ENCODE measurements around the gene CES4A. TPM values are rescaled to one million over a fixed set of nuclear protein-coding genes. Genes with fewer than 3 reads are reported as not detected.

The CES4A gene
- total and polyA plus RNA-seq, 2 of the 13 experiments (the other 11 are each of a cell fraction or from before 2014, with no cell fraction given), result 0.09 to 0.17 TPM

DNA sequence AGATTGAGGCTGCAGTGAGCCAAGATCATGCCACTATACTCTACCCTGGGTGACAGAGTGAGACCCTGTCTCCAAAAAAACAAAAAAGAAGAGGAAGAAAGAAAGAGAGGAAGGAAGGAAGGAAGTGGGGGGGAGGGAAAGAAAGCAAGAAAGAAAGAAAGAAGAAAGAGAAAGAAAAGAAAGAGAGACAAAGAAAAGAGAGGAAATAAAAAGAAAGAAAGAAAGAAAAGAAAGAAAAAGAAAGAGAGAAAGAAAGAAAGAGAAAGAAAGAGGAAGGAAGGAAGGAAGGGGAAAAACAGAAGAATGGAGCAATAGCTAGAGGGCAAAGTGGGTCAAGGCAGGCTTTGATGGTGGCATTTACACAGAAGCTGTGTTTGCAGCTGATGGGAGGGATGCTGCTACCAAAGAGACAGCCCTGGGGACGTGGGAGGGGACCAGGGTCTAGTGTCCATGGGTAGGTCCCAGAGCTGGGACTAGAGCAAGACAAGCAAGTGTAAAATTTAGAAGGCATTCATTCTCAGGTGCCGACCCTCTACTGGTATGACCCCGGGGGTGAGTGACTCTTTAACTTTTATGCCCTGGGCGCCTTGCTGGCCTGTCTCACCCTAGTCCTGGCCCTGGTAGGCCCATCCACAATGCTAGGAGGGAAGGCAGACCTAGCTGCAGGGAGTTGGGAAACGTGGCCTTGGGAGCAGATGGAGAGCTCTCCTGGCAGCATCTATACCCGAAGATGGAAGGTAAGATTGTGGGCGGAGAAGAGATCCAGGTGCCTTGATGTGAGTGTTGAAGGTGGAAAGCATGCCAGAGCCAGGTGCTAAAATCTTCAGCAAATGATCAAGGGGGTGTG is 29.3 kb upstream of the CES4A start (continued):
- TF ChIP-seq, protein P1, sequence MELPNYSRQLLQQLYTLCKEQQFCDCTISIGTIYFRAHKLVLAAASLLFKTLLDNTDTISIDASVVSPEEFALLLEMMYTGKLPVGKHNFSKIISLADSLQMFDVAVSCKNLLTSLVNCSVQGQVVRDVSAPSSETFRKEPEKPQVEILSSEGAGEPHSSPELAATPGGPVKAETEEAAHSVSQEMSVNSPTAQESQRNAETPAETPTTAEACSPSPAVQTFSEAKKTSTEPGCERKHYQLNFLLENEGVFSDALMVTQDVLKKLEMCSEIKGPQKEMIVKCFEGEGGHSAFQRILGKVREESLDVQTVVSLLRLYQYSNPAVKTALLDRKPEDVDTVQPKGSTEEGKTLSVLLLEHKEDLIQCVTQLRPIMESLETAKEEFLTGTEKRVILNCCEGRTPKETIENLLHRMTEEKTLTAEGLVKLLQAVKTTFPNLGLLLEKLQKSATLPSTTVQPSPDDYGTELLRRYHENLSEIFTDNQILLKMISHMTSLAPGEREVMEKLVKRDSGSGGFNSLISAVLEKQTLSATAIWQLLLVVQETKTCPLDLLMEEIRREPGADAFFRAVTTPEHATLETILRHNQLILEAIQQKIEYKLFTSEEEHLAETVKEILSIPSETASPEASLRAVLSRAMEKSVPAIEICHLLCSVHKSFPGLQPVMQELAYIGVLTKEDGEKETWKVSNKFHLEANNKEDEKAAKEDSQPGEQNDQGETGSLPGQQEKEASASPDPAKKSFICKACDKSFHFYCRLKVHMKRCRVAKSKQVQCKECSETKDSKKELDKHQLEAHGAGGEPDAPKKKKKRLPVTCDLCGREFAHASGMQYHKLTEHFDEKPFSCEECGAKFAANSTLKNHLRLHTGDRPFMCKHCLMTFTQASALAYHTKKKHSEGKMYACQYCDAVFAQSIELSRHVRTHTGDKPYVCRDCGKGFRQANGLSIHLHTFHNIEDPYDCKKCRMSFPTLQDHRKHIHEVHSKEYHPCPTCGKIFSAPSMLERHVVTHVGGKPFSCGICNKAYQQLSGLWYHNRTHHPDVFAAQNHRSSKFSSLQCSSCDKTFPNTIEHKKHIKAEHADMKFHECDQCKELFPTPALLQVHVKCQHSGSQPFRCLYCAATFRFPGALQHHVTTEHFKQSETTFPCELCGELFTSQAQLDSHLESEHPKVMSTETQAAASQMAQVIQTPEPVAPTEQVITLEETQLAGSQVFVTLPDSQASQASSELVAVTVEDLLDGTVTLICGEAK (IDR thresholded peaks at IDR 0.05), result 0 out of 2 replicates have a peak, but pooled peaks have one; percentile 12
- TF ChIP-seq, protein P1 (CRISPR knock-in tag; IDR thresholded peaks at IDR 0.05), result no peak
- TF ChIP-seq PHF21A (CRISPR knock-in tag; IDR thresholded peaks at IDR 0.05), result no peak
- TF ChIP-seq ZNF607 (CRISPR knock-in tag; IDR thresholded peaks at IDR 0.05; ENCODE audit: borderline replicate concordance), result 0 out of 2 replicates have a peak, but pooled peaks have one; percentile 33
- TF ChIP-seq, protein P2, sequence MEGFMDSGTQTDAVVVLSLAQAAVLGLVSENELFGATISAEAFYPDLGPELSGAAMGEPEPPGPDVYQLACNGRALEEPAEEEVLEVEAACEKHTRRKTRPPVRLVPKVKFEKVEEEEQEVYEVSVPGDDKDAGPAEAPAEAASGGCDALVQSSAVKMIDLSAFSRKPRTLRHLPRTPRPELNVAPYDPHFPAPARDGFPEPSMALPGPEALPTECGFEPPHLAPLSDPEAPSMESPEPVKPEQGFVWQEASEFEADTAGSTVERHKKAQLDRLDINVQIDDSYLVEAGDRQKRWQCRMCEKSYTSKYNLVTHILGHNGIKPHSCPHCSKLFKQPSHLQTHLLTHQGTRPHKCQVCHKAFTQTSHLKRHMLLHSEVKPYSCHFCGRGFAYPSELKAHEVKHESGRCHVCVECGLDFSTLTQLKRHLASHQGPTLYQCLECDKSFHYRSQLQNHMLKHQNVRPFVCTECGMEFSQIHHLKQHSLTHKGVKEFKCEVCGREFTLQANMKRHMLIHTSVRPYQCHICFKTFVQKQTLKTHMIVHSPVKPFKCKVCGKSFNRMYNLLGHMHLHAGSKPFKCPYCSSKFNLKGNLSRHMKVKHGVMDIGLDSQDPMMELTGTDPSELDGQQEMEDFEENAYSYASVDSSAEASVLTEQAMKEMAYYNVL (CRISPR knock-in tag; IDR thresholded peaks at IDR 0.05; ENCODE audit: borderline replicate concordance), result peak; percentile 96
